HepG2 (cell line): Measurements from ENCODE around the gene BMP2. TPM values are rescaled to one million over a fixed set of nuclear protein-coding genes. Genes with fewer than 3 reads are reported as not detected.

ENCODE experiments used
- ATAC-seq: fragments of 200-7000 bp; cut with Tn5 transposase; 3 replicates; pipeline ENCODE4 v1.9.1; 2020; ENCODE audit warnings: mild to moderate bottlenecking, moderate library complexity
- BruUV-seq: library from RNA; stranded (reverse); fragments of 400-500 nt; replicated peaks from 2 replicates; lab custom pipeline; 2021; lab: Mats Ljungman, UMichigan
- CTCF ChIA-PET: fragments of 300-600 bp; formaldehyde crosslinking; extraction: SDS; loops from one replicate; lab custom pipeline; 2021; ENCODE audit warnings: low total read pairs, inconsistent platforms, low intra/inter-chr PET ratio; lab: Yijun Ruan, JAX
- POLR2A ChIA-PET: fragments of 350-600 bp; sonication (Branson Sonifier 250); formaldehyde crosslinking; loops from one replicate; lab custom pipeline; 2020; ENCODE audit warnings: antibody characterized with exemption, inconsistent platforms; lab: Yijun Ruan, JAX
- DNase-seq: peaks from one replicate; pipeline ENCODE4 v3.0.0-alpha.2; 2015; ENCODE audit warnings: low spot score
- FAIRE-seq: peaks from 3 replicates; lab custom pipeline; 2011; peaks lifted over from hg19 to GRCh38; lab: Jason Lieb, UNC
- H2AFZ ChIP-seq: one replicate; pipeline ENCODE4 v1.6.1; 2011; ENCODE audit warnings: low read length, inconsistent platforms
- H3K27ac ChIP-seq: fragments of 300-600 bp; 3 replicates; pipeline ENCODE4 v1.8.0; 2011; ENCODE audit warnings: mixed run types, mild to moderate bottlenecking, mixed read lengths, low read length, inconsistent platforms; ENCODE audit not compliant: insufficient read depth; ENCODE audit errors: extremely low read length
- H3K27me3 ChIP-seq, 2 experiments: fragments of 200-600 bp in 1 of 2; 2 replicates in 1 of 2; 3 replicates in 1 of 2; pipeline versions ENCODE4 v1.6.0 to v1.8.0; 2011; ENCODE audit warnings: low read length in 2 of 2, mild to moderate bottlenecking in 2 of 2, moderate library complexity in 2 of 2, inconsistent platforms in 1 of 2; ENCODE audit not compliant: insufficient read depth in 2 of 2, control insufficient read depth in 1 of 2
- H3K36me3 ChIP-seq, 2 experiments: fragments of 200-600 bp in 1 of 2; replicated peaks in 1 of 2; 2 replicates in 1 of 2; 3 replicates in 1 of 2; pipeline versions ENCODE4 v1.5.1 to v1.8.0; 2011; ENCODE audit warnings: low read length in 2 of 2, inconsistent platforms in 1 of 2; ENCODE audit not compliant: insufficient read depth in 2 of 2, control insufficient read depth in 1 of 2
- H3K4me1 ChIP-seq: 2 replicates; pipeline ENCODE4 v1.5.1; 2012; ENCODE audit warnings: low read length, inconsistent platforms; ENCODE audit not compliant: insufficient read depth
- H3K4me2 ChIP-seq: 2 replicates; pipeline ENCODE4 v1.6.0; 2011; ENCODE audit warnings: low read depth, low read length, inconsistent platforms
- H3K4me3 ChIP-seq, 3 experiments: fragments of 200-600 bp in 1 of 3; sonication (generic), shearing (Covaris generic) in 1 of 3; replicated peaks in 1 of 3; 2 replicates each; pipeline ENCODE4 v1.5.1; 2011 to 2016; ENCODE audit warnings: low read length in 3 of 3, inconsistent platforms in 2 of 3, low read depth in 2 of 3, mild to moderate bottlenecking in 2 of 3, control low read depth in 1 of 3, mixed read lengths in 1 of 3; ENCODE audit not compliant: insufficient read depth in 1 of 3
- H3K79me2 ChIP-seq: one replicate; pipeline ENCODE4 v1.6.1; 2011; ENCODE audit warnings: low read length, inconsistent platforms; ENCODE audit not compliant: insufficient read depth
- H3K9ac ChIP-seq: 2 replicates; pipeline ENCODE4 v1.6.0; 2011; ENCODE audit warnings: mild to moderate bottlenecking, low read depth, low read length, inconsistent platforms; ENCODE audit not compliant: insufficient read depth
- H3K9me3 ChIP-seq: 2 replicates; pipeline ENCODE4 v1.5.1; 2012; ENCODE audit warnings: mild to moderate bottlenecking, low read length
- H4K20me1 ChIP-seq: 2 replicates; pipeline ENCODE4 v1.6.0; 2011; ENCODE audit warnings: inconsistent platforms, mild to moderate bottlenecking, low read length, moderate library complexity; ENCODE audit not compliant: insufficient read depth
- BRCA1 ChIP-seq: sonication (generic); formaldehyde crosslinking; IDR thresholded peaks from 2 replicates; pipeline ENCODE4 v1.4.0; 2020; ENCODE audit warnings: missing genetic modification reagents
- CERS6 ChIP-seq: sonication (generic); formaldehyde crosslinking; IDR thresholded peaks from 2 replicates; pipeline ENCODE4 v1.5.0; 2020; ENCODE audit warnings: missing genetic modification reagents
- CHCHD3 ChIP-seq: sonication (generic); formaldehyde crosslinking; IDR thresholded peaks from 2 replicates; pipeline ENCODE4 v1.8.0; 2022; ENCODE audit warnings: mild to moderate bottlenecking, missing genetic modification reagents, moderate library complexity
- CREBL2 ChIP-seq: sonication (generic); formaldehyde crosslinking; IDR thresholded peaks from 2 replicates; pipeline ENCODE4 v1.8.1; 2023; ENCODE audit warnings: missing genetic modification reagents, mild to moderate bottlenecking, borderline replicate concordance
- ETV6 ChIP-seq: sonication (generic); formaldehyde crosslinking; conservative IDR thresholded peaks from 2 replicates; pipeline ENCODE4 v1.4.0; 2020; ENCODE audit warnings: missing genetic modification reagents
- IKZF1 ChIP-seq: fragments of 450-650 bp; IDR thresholded peaks from 2 replicates; pipeline ENCODE4 v1.7.1; 2016
- IRF2 ChIP-seq: IDR thresholded peaks from 2 replicates; pipeline ENCODE4 v1.6.1; 2018; ENCODE audit warnings: missing genetic modification reagents, missing compliant biosample characterization
- KDM5A ChIP-seq: fragments of 200-600 bp; sonication (generic); IDR thresholded peaks from 2 replicates; pipeline ENCODE4 v1.7.0; 2018; ENCODE audit warnings: antibody characterized with exemption, mild to moderate bottlenecking, low read length, borderline replicate concordance
- RFXANK ChIP-seq: IDR thresholded peaks from 2 replicates; pipeline ENCODE4 v1.6.1; 2016
- SMAD1 ChIP-seq: sonication (generic); formaldehyde crosslinking; IDR thresholded peaks from 2 replicates; pipeline ENCODE4 v1.4.0; 2020; ENCODE audit warnings: missing genetic modification reagents, low read depth, mild to moderate bottlenecking, borderline replicate concordance
- SRSF1 ChIP-seq: fragments of 200-400 bp; formaldehyde crosslinking; optimal IDR thresholded peaks from 2 replicates; pipeline ENCODE3; 2017; ENCODE audit warnings: mild to moderate bottlenecking, low read depth, low read length, moderate library complexity
- TBX2 ChIP-seq: sonication (generic); formaldehyde crosslinking; IDR thresholded peaks from 2 replicates; pipeline ENCODE4 v1.5.0; 2020; ENCODE audit warnings: missing genetic modification reagents, mild to moderate bottlenecking, borderline replicate concordance
- TP53 ChIP-seq: sonication (generic); formaldehyde crosslinking; conservative IDR thresholded peaks from 2 replicates; pipeline ENCODE4 v1.4.0; 2020; ENCODE audit warnings: missing genetic modification reagents
- ZFP1 ChIP-seq: IDR thresholded peaks from 2 replicates; pipeline ENCODE4 v1.6.1; 2016
- ZNF317 ChIP-seq: sonication (generic); formaldehyde crosslinking; IDR thresholded peaks from 2 replicates; pipeline ENCODE4 v1.5.0; 2020; ENCODE audit warnings: mild to moderate bottlenecking, missing genetic modification reagents
- ZNF589 ChIP-seq: sonication (generic); formaldehyde crosslinking; conservative IDR thresholded peaks from 2 replicates; pipeline ENCODE4 v1.8.0; 2022; ENCODE audit warnings: mild to moderate bottlenecking, moderate library complexity, missing genetic modification reagents
- WGBS: methylation state at CpG from one replicate; pipeline ENCODE4 v1.1.6; 2017; ENCODE audit warnings: low lambda C conversion rate; 5-methylcytosine and 5-hydroxymethylcytosine counted together
- in situ Hi-C: cut with HindIII; loops from 2 replicates; pipeline ENCODE4 v1.10.0; 2017; ENCODE audit warnings: low pct_unique_long_range_greater_than_20kb; ENCODE audit not compliant: extremely low pct_ligation_motif_present
- intact Hi-C: fragments of 100-400 bp; cut with micrococcal nuclease; formaldehyde crosslinking; loops from one replicate; pipeline ENCODE4 v1.10.0; 2022; ENCODE audit not compliant: unreplicated experiment
- polyA plus RNA-seq, 8 experiments: library from polyadenylated mRNA; depleted of rRNA in 3 of 8; stranded (reverse) in 7 of 8; unstranded in 1 of 8; fragments of >200 nt; fragmentation: Illumina TruSeq in 4 of 8; extraction: Trizol in 4 of 8; gene quantifications; 2 replicates each; pipeline versions ENCODE4 v1.2.1 to v1.2.3, GENCODE V29; 2011 to 2016; ENCODE audit warnings: low read depth in 4 of 8, missing spikeins in 1 of 8, mixed read lengths in 1 of 8; ENCODE audit not compliant: insufficient read depth in 1 of 8
- total RNA-seq, 5 experiments: library from RNA; depleted of rRNA; stranded (reverse); fragments of >200 nt; fragmentation: Illumina TruSeq; extraction: Trizol; gene quantifications; 2 replicates each; pipeline ENCODE4 v1.2.3, GENCODE V29; 2016; ENCODE audit warnings: low read depth in 1 of 5
- TF ChIP-seq, protein P1 (sequence below): sonication (generic); formaldehyde crosslinking; IDR thresholded peaks from 2 replicates; pipeline ENCODE4 v1.4.0; 2020; ENCODE audit warnings: missing genetic modification reagents, borderline replicate concordance
- TF ChIP-seq, protein P2 (sequence below): sonication (generic); formaldehyde crosslinking; IDR thresholded peaks from 2 replicates; pipeline ENCODE4 v1.4.0; 2020; ENCODE audit warnings: missing genetic modification reagents
- TF ChIP-seq, protein P3 (sequence below): sonication (generic); formaldehyde crosslinking; IDR thresholded peaks from 2 replicates; pipeline ENCODE4 v1.5.1; 2020; ENCODE audit warnings: missing genetic modification reagents, mild to moderate bottlenecking, borderline replicate concordance
- TF ChIP-seq, protein P4 (sequence below): fragments of 450-650 bp; IDR thresholded peaks from 2 replicates; pipeline ENCODE4 v1.6.1; 2017; ENCODE audit warnings: mild to moderate bottlenecking

Gene BMP2
- total and polyA plus RNA-seq, 2 of the 13 experiments (the other 11 are each of a cell fraction or from before 2014, with no cell fraction given) = 0.02 to 0.03 TPM

GRCh38 chr20:6733965-6734364, 33.5 kb upstream of the BMP2 start:
- intact Hi-C loops = no loop called here
- Histone ChIP-seq H2AFZ (no peak overlapping the region), H3K27ac (no peak overlapping the region), H3K36me3 (no peaks in the 10 kb centered on the region), H3K9me3 (no peaks in the 10 kb centered on the region), H4K20me1 (no peaks in the 10 kb centered on the region), H3K4me2 (no peak overlapping the region), H3K27me3 (no peaks in the 10 kb centered on the region), H3K4me3 (no peak overlapping the region), H3K4me1 (no peaks in the 10 kb centered on the region), H3K9ac (no peak overlapping the region), H3K79me2 (no peaks in the 10 kb centered on the region)
- FAIRE-seq = no peak
- POLR2A ChIA-PET = no interaction called here
- WGBS = 0% methylated on average over 1 of the region's 1 CpG
- in situ Hi-C loops = no loop called here
- DNase-seq = no peak
- ATAC-seq = no peak
- CTCF ChIA-PET = no interaction called here
- BruUV-seq = no TSS peak
- TF ChIP-seq CERS6 (CRISPR knock-in tag) = no peak
- no peak for TF ChIP-seq ZFP1 (CRISPR knock-in tag)
- no peak for TF ChIP-seq SRSF1
- no peak for TF ChIP-seq ETV6 (CRISPR knock-in tag)
- no peak for TF ChIP-seq CREBL2 (CRISPR knock-in tag)
- TF ChIP-seq, protein P1, sequence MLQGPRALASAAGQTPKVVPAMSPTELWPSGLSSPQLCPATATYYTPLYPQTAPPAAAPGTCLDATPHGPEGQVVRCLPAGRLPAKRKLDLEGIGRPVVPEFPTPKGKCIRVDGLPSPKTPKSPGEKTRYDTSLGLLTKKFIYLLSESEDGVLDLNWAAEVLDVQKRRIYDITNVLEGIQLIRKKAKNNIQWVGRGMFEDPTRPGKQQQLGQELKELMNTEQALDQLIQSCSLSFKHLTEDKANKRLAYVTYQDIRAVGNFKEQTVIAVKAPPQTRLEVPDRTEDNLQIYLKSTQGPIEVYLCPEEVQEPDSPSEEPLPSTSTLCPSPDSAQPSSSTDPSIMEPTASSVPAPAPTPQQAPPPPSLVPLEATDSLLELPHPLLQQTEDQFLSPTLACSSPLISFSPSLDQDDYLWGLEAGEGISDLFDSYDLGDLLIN (CRISPR knock-in tag) = no peak
- no peak for TF ChIP-seq TBX2 (CRISPR knock-in tag)
- TF ChIP-seq, protein P2, sequence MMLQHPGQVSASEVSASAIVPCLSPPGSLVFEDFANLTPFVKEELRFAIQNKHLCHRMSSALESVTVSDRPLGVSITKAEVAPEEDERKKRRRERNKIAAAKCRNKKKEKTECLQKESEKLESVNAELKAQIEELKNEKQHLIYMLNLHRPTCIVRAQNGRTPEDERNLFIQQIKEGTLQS (CRISPR knock-in tag) = no peak
- no peak for TF ChIP-seq TP53 (CRISPR knock-in tag)
- TF ChIP-seq, protein P3, sequence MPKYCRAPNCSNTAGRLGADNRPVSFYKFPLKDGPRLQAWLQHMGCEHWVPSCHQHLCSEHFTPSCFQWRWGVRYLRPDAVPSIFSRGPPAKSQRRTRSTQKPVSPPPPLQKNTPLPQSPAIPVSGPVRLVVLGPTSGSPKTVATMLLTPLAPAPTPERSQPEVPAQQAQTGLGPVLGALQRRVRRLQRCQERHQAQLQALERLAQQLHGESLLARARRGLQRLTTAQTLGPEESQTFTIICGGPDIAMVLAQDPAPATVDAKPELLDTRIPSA = no peak
- TF ChIP-seq ZNF317 (CRISPR knock-in tag) = no peak
- TF ChIP-seq SMAD1 (CRISPR knock-in tag) = no peak
- TF ChIP-seq CHCHD3 (CRISPR knock-in tag) = no peak
- TF ChIP-seq KDM5A = no peak
- no peak for TF ChIP-seq ZNF589 (CRISPR knock-in tag)
- TF ChIP-seq, protein P4, sequence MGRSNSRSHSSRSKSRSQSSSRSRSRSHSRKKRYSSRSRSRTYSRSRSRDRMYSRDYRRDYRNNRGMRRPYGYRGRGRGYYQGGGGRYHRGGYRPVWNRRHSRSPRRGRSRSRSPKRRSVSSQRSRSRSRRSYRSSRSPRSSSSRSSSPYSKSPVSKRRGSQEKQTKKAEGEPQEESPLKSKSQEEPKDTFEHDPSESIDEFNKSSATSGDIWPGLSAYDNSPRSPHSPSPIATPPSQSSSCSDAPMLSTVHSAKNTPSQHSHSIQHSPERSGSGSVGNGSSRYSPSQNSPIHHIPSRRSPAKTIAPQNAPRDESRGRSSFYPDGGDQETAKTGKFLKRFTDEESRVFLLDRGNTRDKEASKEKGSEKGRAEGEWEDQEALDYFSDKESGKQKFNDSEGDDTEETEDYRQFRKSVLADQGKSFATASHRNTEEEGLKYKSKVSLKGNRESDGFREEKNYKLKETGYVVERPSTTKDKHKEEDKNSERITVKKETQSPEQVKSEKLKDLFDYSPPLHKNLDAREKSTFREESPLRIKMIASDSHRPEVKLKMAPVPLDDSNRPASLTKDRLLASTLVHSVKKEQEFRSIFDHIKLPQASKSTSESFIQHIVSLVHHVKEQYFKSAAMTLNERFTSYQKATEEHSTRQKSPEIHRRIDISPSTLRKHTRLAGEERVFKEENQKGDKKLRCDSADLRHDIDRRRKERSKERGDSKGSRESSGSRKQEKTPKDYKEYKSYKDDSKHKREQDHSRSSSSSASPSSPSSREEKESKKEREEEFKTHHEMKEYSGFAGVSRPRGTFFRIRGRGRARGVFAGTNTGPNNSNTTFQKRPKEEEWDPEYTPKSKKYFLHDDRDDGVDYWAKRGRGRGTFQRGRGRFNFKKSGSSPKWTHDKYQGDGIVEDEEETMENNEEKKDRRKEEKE = no peak
- no peak for TF ChIP-seq IKZF1
- TF ChIP-seq RFXANK (CRISPR knock-in tag) = no peak
- TF ChIP-seq BRCA1 = no peak
- no peak for TF ChIP-seq IRF2
